DND-41 (cell line): ENCODE measurements around the gene SPART.

Experiments used
- ATAC-seq: fragments of 200-7000 bp; cut with Tn5 transposase; 3 replicates; pipeline ENCODE4 v1.9.1; 2021; ENCODE audit warnings: low read depth; ENCODE audit not compliant: insufficient read depth
- DNase-seq: peaks from one replicate; pipeline ENCODE4 v3.0.0-alpha.2; 2020
- H2AFZ ChIP-seq: 2 replicates; pipeline ENCODE4 v1.6.0; 2012; ENCODE audit warnings: low read depth, low read length
- H3K27ac ChIP-seq: 2 replicates; pipeline ENCODE4 v1.5.1; 2012; ENCODE audit warnings: low read length, inconsistent platforms
- H3K27me3 ChIP-seq: fragments of 200-600 bp; sonication (generic); 2 replicates; pipeline ENCODE4 v1.6.0; 2012; ENCODE audit warnings: low read length, mild to moderate bottlenecking, inconsistent platforms; ENCODE audit not compliant: insufficient read depth, poor library complexity
- H3K36me3 ChIP-seq: 2 replicates; pipeline ENCODE4 v1.5.1; 2012; ENCODE audit warnings: low read length, inconsistent platforms; ENCODE audit not compliant: insufficient read depth
- H3K4me1 ChIP-seq: 2 replicates; pipeline ENCODE4 v1.5.1; 2012; ENCODE audit warnings: mild to moderate bottlenecking, low read length; ENCODE audit not compliant: insufficient read depth
- H3K4me2 ChIP-seq: 2 replicates; pipeline ENCODE4 v1.6.0; 2012; ENCODE audit warnings: mild to moderate bottlenecking, moderate library complexity, low read length, inconsistent platforms; ENCODE audit not compliant: insufficient read depth
- H3K4me3 ChIP-seq, 2 experiments: fragments of 200-600 bp in 1 of 2; shearing (Covaris generic) in 1 of 2; 2 replicates each; pipeline ENCODE4 v1.5.1; 2012 to 2016; ENCODE audit warnings: inconsistent platforms in 2 of 2, low read length in 2 of 2, mild to moderate bottlenecking in 2 of 2, low read depth in 1 of 2, moderate library complexity in 1 of 2
- H3K79me2 ChIP-seq: 2 replicates; pipeline ENCODE4 v1.6.0; 2012; ENCODE audit warnings: low read length, inconsistent platforms; ENCODE audit not compliant: insufficient read depth
- H3K9ac ChIP-seq: 2 replicates; pipeline ENCODE4 v1.6.0; 2012; ENCODE audit warnings: low read depth, mild to moderate bottlenecking, inconsistent platforms, low read length, moderate library complexity
- H3K9me3 ChIP-seq: 2 replicates; pipeline ENCODE4 v1.5.1; 2012; ENCODE audit warnings: low read length, moderate library complexity, mild to moderate bottlenecking, inconsistent platforms; ENCODE audit not compliant: insufficient read depth, severe bottlenecking
- H4K20me1 ChIP-seq: 2 replicates; pipeline ENCODE4 v1.6.0; 2012; ENCODE audit warnings: low read length; ENCODE audit not compliant: insufficient read depth
- CTCF ChIP-seq: IDR thresholded peaks from 2 replicates; pipeline ENCODE4 v1.5.1; 2012; ENCODE audit warnings: borderline replicate concordance, low read length, moderate library complexity, mild to moderate bottlenecking; ENCODE audit not compliant: poor library complexity, severe bottlenecking; ENCODE audit errors: extremely low read depth
- EZH2 ChIP-seq: IDR thresholded peaks from 3 replicates; pipeline ENCODE4 v1.6.1; 2012; ENCODE audit warnings: borderline replicate concordance, low read depth, mild to moderate bottlenecking, moderate library complexity, low read length, inconsistent platforms; ENCODE audit not compliant: severe bottlenecking

Gene SPART

GRCh38 chr13:36275190-36276002 lies 70.8 kb downstream of the SPART start:
- Histone ChIP-seq H3K9me3 (no peaks in the 10 kb centered on the region), H3K4me1 (no peaks in the 10 kb centered on the region), H3K79me2 (no peaks in the 10 kb centered on the region), H3K27ac (no peak overlapping the region), H2AFZ (no peak overlapping the region), H4K20me1 (no peaks in the 10 kb centered on the region), H3K27me3 (no peaks in the 10 kb centered on the region), H3K9ac (no peak overlapping the region), H3K4me2 (no peak overlapping the region), H3K4me3 (no peak overlapping the region), H3K36me3 (no peaks in the 10 kb centered on the region)
- ATAC-seq: no peak
- peak; percentile 6 for DNase-seq
- TF ChIP-seq EZH2 (no peak), CTCF (peak; percentile 60)

GRCh38 chr13:36273431-36273830 lies 72.8 kb downstream of the SPART start:
- Histone ChIP-seq H3K27me3 (no peaks in the 10 kb centered on the region), H3K9ac (no peak overlapping the region), H4K20me1 (no peaks in the 10 kb centered on the region), H3K27ac (no peak overlapping the region), H3K4me1 (no peaks in the 10 kb centered on the region), H3K9me3 (no peaks in the 10 kb centered on the region), H3K4me3 (no peak overlapping the region), H3K4me2 (no peak overlapping the region), H3K79me2 (no peaks in the 10 kb centered on the region), H3K36me3 (no peaks in the 10 kb centered on the region), H2AFZ (no peak overlapping the region)
- DNase-seq (no peak), ATAC-seq (no peak)
- TF ChIP-seq CTCF (no peak), EZH2 (no peak)

GRCh38 chr13:36261976-36262375 lies 84.2 kb downstream of the SPART start:
- Histone ChIP-seq H3K27me3 (no peaks in the 10 kb centered on the region), H3K4me3 (no peak overlapping the region), H2AFZ (no peak overlapping the region), H4K20me1 (no peaks in the 10 kb centered on the region), H3K79me2 (no peaks in the 10 kb centered on the region), H3K4me1 (no peaks in the 10 kb centered on the region), H3K4me2 (no peak overlapping the region), H3K9me3 (no peaks in the 10 kb centered on the region), H3K27ac (no peak overlapping the region), H3K9ac (no peak overlapping the region), H3K36me3 (no peaks in the 10 kb centered on the region)
- ATAC-seq: no peak
- no peak for DNase-seq
- TF ChIP-seq EZH2 (no peak), CTCF (no peak)

- Histone ChIP-seq H4K20me1 (no peaks in the 10 kb centered on the region), H3K79me2 (no peaks in the 10 kb centered on the region), H3K4me3 (no peak overlapping the region), H3K9me3 (no peaks in the 10 kb centered on the region), H3K4me1 (no peaks in the 10 kb centered on the region), H3K27me3 (no peaks in the 10 kb centered on the region), H3K27ac (no peak overlapping the region), H2AFZ (no peak overlapping the region), H3K9ac (no peak overlapping the region), H3K4me2 (no peak overlapping the region), H3K36me3 (no peaks in the 10 kb centered on the region)
- no peak for DNase-seq
- ATAC-seq: no peak
- no peak for TF ChIP-seq CTCF
- TF ChIP-seq EZH2: no peak
Observed at GRCh38 chr13:36261011-36261410, 85.2 kb downstream of the SPART start.
